ENCODE measurements around the gene FBXL12. TPM values are rescaled to one million over a fixed set of nuclear protein-coding genes. Genes with fewer than 3 reads are reported as not detected.
A peak's percentile ranks its signal among the peaks of the same experiment; 100 is the strongest.
"Not testable (repeated sequence)": the region's sequence is repeated elsewhere in the genome, so short reads cannot be mapped to it uniquely, and the experiment has no call there.

FBXL12 gene
- total RNA-seq, 4 donors from 2014 or later = 13.8 to 28.7 (median 23.5) TPM

DNA sequence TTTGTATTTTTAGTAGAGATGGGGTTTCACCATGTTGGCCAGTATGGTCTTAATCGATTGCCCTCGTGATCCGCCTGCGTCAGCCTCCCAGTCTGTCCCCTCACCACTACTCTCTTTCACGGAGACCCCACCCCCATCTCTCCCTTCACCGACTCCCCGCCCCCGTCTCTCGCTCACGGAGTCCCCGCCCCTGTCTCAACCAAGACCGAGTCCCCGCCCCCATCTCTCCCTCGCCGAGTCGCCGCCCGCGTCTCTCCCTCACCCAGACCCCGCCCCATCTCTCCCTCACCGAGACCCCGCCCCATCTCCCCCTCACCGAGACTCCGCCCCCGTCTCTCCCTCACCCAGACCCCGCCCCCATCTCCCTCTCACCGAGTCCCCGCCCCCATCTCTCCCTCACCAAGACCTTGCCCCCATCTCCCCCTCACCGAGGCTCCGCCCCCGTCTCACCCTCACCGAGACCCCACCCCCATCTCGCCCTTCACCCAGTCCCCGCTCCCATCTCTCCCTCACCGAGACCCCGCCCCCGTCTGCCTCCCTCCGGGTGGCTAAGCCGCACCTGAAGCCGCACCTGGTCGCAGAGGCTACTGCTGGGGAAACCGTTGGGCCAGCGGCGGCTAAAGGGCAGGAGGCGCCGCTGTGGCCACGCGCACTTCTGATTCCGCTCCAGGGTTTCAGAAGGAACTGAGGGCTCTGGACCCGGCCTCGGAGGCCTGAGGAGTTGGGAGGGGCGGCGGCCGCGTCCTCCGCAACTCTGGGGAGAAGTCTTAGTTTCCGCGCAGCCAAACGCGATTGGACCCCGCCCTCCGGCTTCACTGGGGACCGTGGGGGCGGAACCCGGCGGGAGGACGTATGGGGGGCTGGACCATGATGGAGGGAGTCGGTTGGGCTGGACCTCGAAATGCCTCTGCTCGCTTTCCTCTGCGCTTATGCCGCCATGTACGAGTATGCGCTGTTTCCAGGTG is 33.2 kb downstream of the FBXL12 start:
- TF ChIP-seq, protein P1, sequence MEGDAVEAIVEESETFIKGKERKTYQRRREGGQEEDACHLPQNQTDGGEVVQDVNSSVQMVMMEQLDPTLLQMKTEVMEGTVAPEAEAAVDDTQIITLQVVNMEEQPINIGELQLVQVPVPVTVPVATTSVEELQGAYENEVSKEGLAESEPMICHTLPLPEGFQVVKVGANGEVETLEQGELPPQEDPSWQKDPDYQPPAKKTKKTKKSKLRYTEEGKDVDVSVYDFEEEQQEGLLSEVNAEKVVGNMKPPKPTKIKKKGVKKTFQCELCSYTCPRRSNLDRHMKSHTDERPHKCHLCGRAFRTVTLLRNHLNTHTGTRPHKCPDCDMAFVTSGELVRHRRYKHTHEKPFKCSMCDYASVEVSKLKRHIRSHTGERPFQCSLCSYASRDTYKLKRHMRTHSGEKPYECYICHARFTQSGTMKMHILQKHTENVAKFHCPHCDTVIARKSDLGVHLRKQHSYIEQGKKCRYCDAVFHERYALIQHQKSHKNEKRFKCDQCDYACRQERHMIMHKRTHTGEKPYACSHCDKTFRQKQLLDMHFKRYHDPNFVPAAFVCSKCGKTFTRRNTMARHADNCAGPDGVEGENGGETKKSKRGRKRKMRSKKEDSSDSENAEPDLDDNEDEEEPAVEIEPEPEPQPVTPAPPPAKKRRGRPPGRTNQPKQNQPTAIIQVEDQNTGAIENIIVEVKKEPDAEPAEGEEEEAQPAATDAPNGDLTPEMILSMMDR (IDR thresholded peaks at IDR 0.05) = no peak
- peak in 1 of 2 donors; percentile 44 for TF ChIP-seq POLR2A (IDR thresholded peaks at IDR 0.05)
- peak overlapping the region; percentile 55 for H3K4me3 ChIP-seq (ENCODE audit: low read depth, poor library complexity, severe bottlenecking)
- peak; percentile 96 to 99 for DNase-seq (ENCODE audit: low spot score in 2 of 2)
- intact Hi-C loops (cut with DNase I; ENCODE audit: low total_unique reads) = loop anchor here (10.0 kb wide), 2 partner anchors 191 to 581 kb away; no protein-coding TSS in a partner anchor
- WGBS, 2 donors = 1 to 4% methylated on average over 54 to 70 of the region's 74 CpGs

DNA sequence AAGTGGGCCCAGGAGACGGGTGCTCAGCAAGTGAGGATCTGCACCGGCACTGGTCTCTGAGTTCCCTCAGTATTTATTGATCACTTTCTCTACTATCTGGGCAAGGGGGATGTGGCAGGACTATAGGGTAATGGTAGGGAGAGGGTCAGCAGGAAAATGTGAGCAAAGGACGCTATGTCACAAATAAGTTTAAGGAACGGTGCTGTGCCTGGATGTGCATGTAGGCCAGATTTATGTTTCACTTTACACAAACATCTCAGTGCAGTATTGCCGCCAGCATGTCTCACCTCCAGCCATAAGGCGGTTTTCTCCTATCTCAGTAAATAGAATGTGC is 34.7 kb downstream of the FBXL12 start:
- not testable (repeated sequence) for DNase-seq (ENCODE audit: low spot score in 2 of 2); H3K4me3 ChIP-seq (ENCODE audit: low read depth, poor library complexity, severe bottlenecking)
- intact Hi-C loops (cut with DNase I; ENCODE audit: low total_unique reads) = loop anchor here (10.0 kb wide), 2 partner anchors 189 to 579 kb away; no protein-coding TSS in a partner anchor
- WGBS, 2 donors = 87 to 89% methylated on average over 6 of the region's 6 CpGs

DNA sequence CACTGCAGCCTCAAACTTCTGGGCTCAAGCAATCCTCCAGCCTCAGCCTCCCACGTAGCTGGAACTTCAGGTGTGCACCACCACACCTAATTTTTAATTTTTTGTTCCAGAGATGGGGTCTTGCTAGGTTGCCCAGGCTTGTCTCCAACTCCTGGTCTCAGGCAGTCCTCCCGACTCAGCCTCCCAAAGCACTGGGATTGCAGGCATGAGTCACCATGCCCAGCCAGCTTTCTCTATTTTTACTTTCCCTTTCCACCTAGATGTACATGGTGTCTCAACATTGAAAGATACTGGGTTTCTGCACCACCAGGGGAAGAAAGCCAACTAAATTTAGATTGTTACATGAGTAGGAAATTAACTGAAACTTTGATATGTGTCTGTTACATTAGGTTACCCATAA is 36.5 kb downstream of the FBXL12 start:
- TF ChIP-seq, protein P1 (IDR thresholded peaks at IDR 0.05) = no peak
- no peak for TF ChIP-seq POLR2A (IDR thresholded peaks at IDR 0.05)
- intact Hi-C loops (cut with DNase I; ENCODE audit: low total_unique reads) = loop anchor here (10.0 kb wide), 2 partner anchors 188 to 578 kb away; no protein-coding TSS in a partner anchor
- no peak for DNase-seq (ENCODE audit: low spot score in 2 of 2)
- no peak overlapping the region for H3K4me3 ChIP-seq (ENCODE audit: low read depth, poor library complexity, severe bottlenecking)
- WGBS, 2 donors = 96 to 99% methylated on average over 2 of the region's 2 CpGs

DNA sequence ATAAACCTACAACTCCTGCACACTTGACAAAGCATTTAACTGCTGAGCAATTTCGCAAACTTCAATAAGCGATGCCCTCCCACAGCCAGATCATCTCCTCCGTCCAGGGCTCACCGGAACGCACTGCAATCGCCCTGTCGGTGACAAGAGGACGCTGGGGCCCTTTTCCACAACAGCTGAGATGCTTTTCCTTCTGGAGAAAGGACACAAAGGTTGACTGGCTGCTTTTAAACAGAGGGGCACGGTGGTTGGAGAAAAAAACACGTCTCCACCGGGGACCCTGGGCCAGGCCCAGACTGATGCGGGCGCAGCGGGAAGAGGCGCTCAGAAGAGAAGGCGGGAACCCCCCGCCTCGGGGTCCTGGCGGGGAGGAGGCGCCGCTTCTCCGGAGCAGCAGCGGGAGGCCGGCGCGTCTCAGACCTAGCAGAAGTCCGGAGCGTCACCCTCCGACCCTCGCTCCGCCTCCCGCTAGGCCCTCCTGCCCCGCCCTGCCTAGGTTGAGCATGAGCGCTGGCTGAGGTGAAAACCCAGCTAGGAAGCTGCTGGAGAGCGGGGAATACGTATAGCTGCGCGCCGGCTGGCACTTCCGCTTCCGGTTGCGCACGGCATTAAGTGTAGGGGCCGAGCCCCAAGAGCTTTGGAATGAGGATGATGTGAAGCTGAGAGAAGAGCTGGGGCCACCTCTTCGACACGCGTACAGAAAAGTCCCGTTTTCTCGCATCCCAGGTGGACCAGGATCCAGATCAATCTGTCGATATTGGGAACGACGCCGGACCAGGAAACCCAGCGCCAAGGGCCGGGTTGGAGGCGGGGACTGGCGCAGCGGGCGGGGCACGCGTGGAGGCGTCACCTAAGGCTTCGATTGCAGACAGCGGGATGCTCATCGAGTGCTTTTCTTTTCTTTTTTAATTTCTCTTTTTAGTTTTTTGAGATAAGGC is 50.4 kb downstream of the FBXL12 start, which contains the start of gene ZNF846:
TSS of gene ZNF846 (minus strand) at position 564 of the 938 bp plus-strand sequence. CDS start 3,788 bp downstream, outside the sequence.
- intact Hi-C loops (cut with DNase I; ENCODE audit: low total_unique reads) = no loop called here
- no peak for TF ChIP-seq POLR2A (IDR thresholded peaks at IDR 0.05)
- TF ChIP-seq, protein P1 (IDR thresholded peaks at IDR 0.05) = no peak
- H3K4me3 ChIP-seq (ENCODE audit: low read depth, poor library complexity, severe bottlenecking) = peak within 1 kb of the TSS; percentile 52
- DNase-seq (ENCODE audit: low spot score in 2 of 2) = peak; percentile 91 to 98
- 0% methylated on average over 41 to 65 of the region's 65 CpGs for WGBS, 2 donors

Other genes with a start within 250 kb of the FBXL12 start
- 10 to 100 TPM; 28.1 to 44.6 (median 31.2) TPM for gene ZNF121, start 234.6 kb downstream of the FBXL12 start, total RNA-seq
- gene ZNF561, start 197.8 kb downstream of the FBXL12 start, total RNA-seq = 10 to 100 TPM; 31.3 to 55.0 (median 40.7) TPM
- 10 to 100 TPM; 11.9 to 22.2 (median 14.0) TPM for gene ZNF562, start 144.0 kb downstream of the FBXL12 start, total RNA-seq
- 10 to 100 TPM in 2 of 4 donors, 1 to 10 TPM in 2; 8.7 to 15.5 (median 10.4) TPM for gene ZNF846, start 50.3 kb downstream of the FBXL12 start, total RNA-seq
- gene UBL5, start 8.8 kb upstream of the FBXL12 start, total RNA-seq = 100 to 1,000 TPM; 339 to 596 (median 390) TPM
- 10 to 100 TPM; 67.8 to 97.7 (median 79.6) TPM for gene PIN1, start 16.2 kb upstream of the FBXL12 start, total RNA-seq
- gene OLFM2, start 117.4 kb upstream of the FBXL12 start, total RNA-seq = 100 to 1,000 TPM in 3 of 4 donors, 10 to 100 TPM in 1; 94.8 to 157 (median 112) TPM
- gene COL5A3, start 191.4 kb upstream of the FBXL12 start, total RNA-seq = 10 to 100 TPM; 11.9 to 31.9 (median 20.7) TPM
- not detected for gene RDH8, start 194.4 kb upstream of the FBXL12 start, total RNA-seq